Fibroblast of lung (primary cell): ENCODE measurements around the gene ATP7A. TPM values are rescaled to one million over a fixed set of nuclear protein-coding genes. Genes with fewer than 3 reads are reported as not detected.

ENCODE experiments used
- DNase-seq, 2 donors: peaks; one replicate each; pipeline versions ENCODE4 v3.0.0 to v3.0.0-alpha.2; 2010; ENCODE audit warnings: low read depth in 2 of 2
- H2AFZ ChIP-seq: 2 replicates; pipeline ENCODE4 v1.5.1; 2012; ENCODE audit warnings: low read length, control low read depth, inconsistent platforms
- H3K27ac ChIP-seq: 2 replicates; pipeline ENCODE4 v1.5.1; 2011; ENCODE audit warnings: low read length, control low read depth; ENCODE audit not compliant: insufficient read depth
- H3K27me3 ChIP-seq: 2 replicates; pipeline ENCODE4 v1.5.1; 2011; ENCODE audit warnings: mild to moderate bottlenecking, low read length; ENCODE audit not compliant: control insufficient read depth, insufficient read depth
- H3K36me3 ChIP-seq: 2 replicates; pipeline ENCODE4 v1.5.1; 2011; ENCODE audit warnings: low read length; ENCODE audit not compliant: control insufficient read depth, insufficient read depth
- H3K4me1 ChIP-seq: 2 replicates; pipeline ENCODE4 v1.5.1; 2011; ENCODE audit warnings: low read length; ENCODE audit not compliant: control insufficient read depth, insufficient read depth; ENCODE audit errors: extremely low read depth
- H3K4me2 ChIP-seq: 2 replicates; pipeline ENCODE4 v1.5.1; 2011; ENCODE audit warnings: low read length, control low read depth; ENCODE audit not compliant: insufficient read depth; ENCODE audit errors: extremely low read depth
- H3K4me3 ChIP-seq, 4 experiments: fragments of 200-600 bp in 1 of 4; sonication (generic) in 1 of 4; replicated peaks in 1 of 4; 2 replicates each; pipeline ENCODE4 v1.5.1; 2011 to 2016; ENCODE audit warnings: low read length in 4 of 4, low read depth in 3 of 4, mild to moderate bottlenecking in 3 of 4, control low read depth in 2 of 4, inconsistent platforms in 1 of 4, mixed read lengths in 1 of 4; ENCODE audit not compliant: insufficient read depth in 1 of 4; ENCODE audit errors: control extremely low read depth in 1 of 4
- H3K79me2 ChIP-seq: 2 replicates; pipeline ENCODE4 v1.5.1; 2012; ENCODE audit warnings: mild to moderate bottlenecking, low read length, inconsistent platforms; ENCODE audit not compliant: control insufficient read depth, insufficient read depth
- H3K9ac ChIP-seq: 2 replicates; pipeline ENCODE4 v1.5.1; 2011; ENCODE audit warnings: mild to moderate bottlenecking, low read length, control low read depth; ENCODE audit not compliant: insufficient read depth
- H3K9me3 ChIP-seq: 2 replicates; pipeline ENCODE4 v1.5.1; 2012; ENCODE audit warnings: low read depth, low read length; ENCODE audit not compliant: control insufficient read depth, insufficient read depth
- H4K20me1 ChIP-seq: 2 replicates; pipeline ENCODE4 v1.5.1; 2011; ENCODE audit warnings: low read length; ENCODE audit not compliant: control insufficient read depth, insufficient read depth; ENCODE audit errors: extremely low read depth
- CTCF ChIP-seq, 2 donors: IDR thresholded peaks in 1 of 2; conservative IDR thresholded peaks in 1 of 2; 1 replicate in 1 of 2; 2 replicates in 1 of 2; pipeline ENCODE4 v1.5.1; 2011 to 2012; ENCODE audit warnings: low read length in 2 of 2, control low read depth in 1 of 2, inconsistent platforms in 1 of 2, low read depth in 1 of 2, mild to moderate bottlenecking in 1 of 2
- EZH2 ChIP-seq: IDR thresholded peaks from 2 replicates; pipeline ENCODE4 v1.5.1; 2012; ENCODE audit warnings: low read length, control low read depth, mild to moderate bottlenecking; ENCODE audit errors: missing control alignments
- polyA plus RNA-seq, 2 donors: library from polyadenylated mRNA; depleted of rRNA in 1 of 2; stranded (reverse) in 1 of 2; unstranded in 1 of 2; fragments of >200 nt; gene quantifications; 2 replicates each; pipeline ENCODE4 v1.2.1, GENCODE V29; 2011 to 2012; ENCODE audit warnings: missing spikeins in 1 of 2
- total RNA-seq: library from RNA; depleted of rRNA; stranded (reverse); fragments of >200 nt; gene quantifications from 2 replicates; pipeline ENCODE4 v1.2.1, GENCODE V29; 2014

The ATP7A gene
- total and polyA plus RNA-seq, 2 donors (not counting 1 experiment from before 2014, with no cell fraction given), result 12.2 to 18.3 TPM

GRCh38 chrX:77892887-77893286, 17.6 kb upstream of the ATP7A start:
- Histone ChIP-seq H4K20me1 (no peaks in the 10 kb centered on the region), H3K4me1 (no peaks in the 10 kb centered on the region), H3K9me3 (no peaks in the 10 kb centered on the region), H3K36me3 (no peaks in the 10 kb centered on the region), H2AFZ (no peak overlapping the region), H3K27me3 (no peaks in the 10 kb centered on the region), H3K27ac (no peak overlapping the region), H3K4me2 (peak overlapping the region; percentile 13), H3K79me2 (peaks cover 43% of the 10 kb centered on the region), H3K9ac (no peak overlapping the region), H3K4me3 (no peak overlapping the region)
- TF ChIP-seq EZH2 (no peak), CTCF (conservative IDR thresholded peaks at IDR 0.05 in 1 of 2, IDR thresholded peaks at IDR 0.05 in 1 of 2; ENCODE audit: low read depth in 1 of 2, low read length in 2 of 2) (no peak)
- no peak for DNase-seq

- Histone ChIP-seq H3K4me2 (peak overlapping the region; percentile 66), H3K27me3 (no peaks in the 10 kb centered on the region), H3K9me3 (no peaks in the 10 kb centered on the region), H4K20me1 (no peaks in the 10 kb centered on the region), H3K36me3 (no peaks in the 10 kb centered on the region), H3K4me3 (peak overlapping the region; percentile 66 to 95 (median 82)), H3K9ac (no peak overlapping the region), H3K79me2 (peaks cover 43% of the 10 kb centered on the region), H2AFZ (no peak overlapping the region), H3K4me1 (no peaks in the 10 kb centered on the region), H3K27ac (no peak overlapping the region)
- TF ChIP-seq EZH2 (no peak), CTCF (conservative IDR thresholded peaks at IDR 0.05 in 1 of 2, IDR thresholded peaks at IDR 0.05 in 1 of 2; ENCODE audit: low read depth in 1 of 2, low read length in 2 of 2) (no peak)
- DNase-seq, result no peak
Observed at GRCh38 chrX:77893713-77894112, 16.8 kb upstream of the ATP7A start.

- peak; percentile 94 to 97 for DNase-seq
- H3K79me2 ChIP-seq, result peaks cover 42% of the 10 kb centered on the region
- H3K27ac ChIP-seq, result peak within 1 kb of the TSS; percentile 94
- H3K9ac ChIP-seq, result peak within 1 kb of the TSS; percentile 78
- H2AFZ ChIP-seq, result peak within 1 kb of the TSS; percentile 56
- TF ChIP-seq EZH2, result no peak
- no peak for TF ChIP-seq CTCF (conservative IDR thresholded peaks at IDR 0.05 in 1 of 2, IDR thresholded peaks at IDR 0.05 in 1 of 2; ENCODE audit: low read depth in 1 of 2, low read length in 2 of 2)
- H3K4me1 ChIP-seq, result no peaks in the 10 kb centered on the region
- H3K27me3 ChIP-seq, result no peaks in the 10 kb centered on the region
- peak within 1 kb of the TSS; percentile 66 to 95 (median 82) for H3K4me3 ChIP-seq
- no peaks in the 10 kb centered on the region for H3K9me3 ChIP-seq
- H3K36me3 ChIP-seq, result no peaks in the 10 kb centered on the region
- peak within 1 kb of the TSS; percentile 71 for H3K4me2 ChIP-seq
- H4K20me1 ChIP-seq, result no peaks in the 10 kb centered on the region
Observed at GRCh38 chrX:77894921-77895886, 15.3 kb upstream of the ATP7A start, which contains the start of gene MAGT1. Gene MAGT1, minus strand, starts transcription at chrX:77895435. Its CDS starts 25 bp downstream, at chrX:77895410.
